Neuronal stem cell (in vitro differentiated cells): ENCODE results near the gene SYN1.

Source experiments
- DNase-seq: peaks from one replicate; pipeline ENCODE4 v3.0.0-alpha.2; 2013; ENCODE audit warnings: low spot score
- H2AFZ ChIP-seq: one replicate; pipeline ENCODE4 v1.6.1; 2013; ENCODE audit warnings: mild to moderate bottlenecking, low read length, inconsistent platforms
- H2AK5ac ChIP-seq: 2 replicates; pipeline ENCODE4 v1.6.1; 2013; ENCODE audit warnings: low read depth, mild to moderate bottlenecking, inconsistent platforms, low read length, moderate library complexity, mixed read lengths
- H2BK120ac ChIP-seq: 2 replicates; pipeline ENCODE4 v1.6.1; 2013; ENCODE audit warnings: low read depth, mild to moderate bottlenecking, inconsistent platforms, low read length, moderate library complexity, mixed read lengths
- H2BK12ac ChIP-seq: one replicate; pipeline ENCODE4 v1.6.1; 2013; ENCODE audit warnings: low read length, inconsistent platforms
- H2BK15ac ChIP-seq: 2 replicates; pipeline ENCODE4 v1.6.1; 2013; ENCODE audit warnings: mild to moderate bottlenecking, low read length, inconsistent platforms, mixed read lengths
- H2BK5ac ChIP-seq: one replicate; pipeline ENCODE4 v1.6.1; 2013; ENCODE audit warnings: inconsistent platforms, mild to moderate bottlenecking, low read length, moderate library complexity
- H3K14ac ChIP-seq: one replicate; pipeline ENCODE4 v1.6.1; 2013; ENCODE audit warnings: low read length, inconsistent platforms
- H3K18ac ChIP-seq: 2 replicates; pipeline ENCODE4 v1.6.1; 2013; ENCODE audit warnings: low read length, inconsistent platforms
- H3K23ac ChIP-seq: 2 replicates; pipeline ENCODE4 v1.6.1; 2013; ENCODE audit warnings: low read depth, mild to moderate bottlenecking, mixed read lengths, low read length, inconsistent platforms; ENCODE audit not compliant: poor library complexity
- H3K27ac ChIP-seq: replicated peaks from 3 replicates; pipeline ENCODE4 v1.5.1; 2013; ENCODE audit warnings: low read length, inconsistent platforms
- H3K27me3 ChIP-seq, 3 experiments: 2 replicates each; pipeline ENCODE4 v1.6.1; 2013; ENCODE audit warnings: low read length in 3 of 3, mild to moderate bottlenecking in 2 of 3, inconsistent platforms in 1 of 3, low read depth in 1 of 3, mixed read lengths in 1 of 3, moderate library complexity in 1 of 3; ENCODE audit not compliant: control insufficient read depth in 3 of 3, insufficient read depth in 3 of 3
- H3K36me3 ChIP-seq, 2 donors: replicated peaks in 1 of 2; 2 replicates each; pipeline ENCODE4 v1.6.1; 2013; ENCODE audit warnings: low read length in 2 of 2; ENCODE audit not compliant: control insufficient read depth in 2 of 2, insufficient read depth in 2 of 2
- H3K4ac ChIP-seq: 2 replicates; pipeline ENCODE4 v1.6.1; 2013; ENCODE audit warnings: inconsistent platforms, mild to moderate bottlenecking, low read length, moderate library complexity
- H3K4me1 ChIP-seq, 2 donors: 1 replicate in 1 of 2; 2 replicates in 1 of 2; pipeline ENCODE4 v1.6.1; 2013; ENCODE audit warnings: low read length in 2 of 2, low read depth in 1 of 2; ENCODE audit not compliant: control insufficient read depth in 2 of 2, insufficient read depth in 1 of 2
- H3K4me2 ChIP-seq: one replicate; pipeline ENCODE4 v1.6.1; 2013; ENCODE audit warnings: mild to moderate bottlenecking, low read length, inconsistent platforms; ENCODE audit not compliant: insufficient read depth, poor library complexity, severe bottlenecking
- H3K4me3 ChIP-seq, 2 donors: 2 replicates each; pipeline ENCODE4 v1.5.1; 2013; ENCODE audit warnings: low read length in 2 of 2, mild to moderate bottlenecking in 2 of 2, inconsistent platforms in 1 of 2, moderate library complexity in 1 of 2
- H3K79me1 ChIP-seq: one replicate; pipeline ENCODE4 v1.6.1; 2013; ENCODE audit warnings: low read depth, mild to moderate bottlenecking, inconsistent platforms, low read length, moderate library complexity
- H3K9ac ChIP-seq: one replicate; pipeline ENCODE4 v1.6.1; 2013; ENCODE audit warnings: mild to moderate bottlenecking, low read depth, low read length, inconsistent platforms; ENCODE audit not compliant: poor library complexity
- H3K9me3 ChIP-seq, 2 donors: replicated peaks in 1 of 2; 2 replicates each; pipeline versions ENCODE3 to v1.6.1; 2013; ENCODE audit warnings: low read length in 2 of 2, mild to moderate bottlenecking in 2 of 2, inconsistent platforms in 1 of 2, low read depth in 1 of 2, mixed read lengths in 1 of 2, moderate library complexity in 1 of 2; ENCODE audit not compliant: control insufficient read depth in 2 of 2, insufficient read depth in 1 of 2
- H4K8ac ChIP-seq: one replicate; pipeline ENCODE4 v1.6.1; 2013; ENCODE audit warnings: low read depth, mild to moderate bottlenecking, inconsistent platforms, low read length, moderate library complexity
- H4K91ac ChIP-seq: one replicate; pipeline ENCODE4 v1.6.1; 2013; ENCODE audit warnings: low read length, low read depth, mild to moderate bottlenecking, inconsistent platforms; ENCODE audit not compliant: poor library complexity
- WGBS, 2 donors: extraction: QIAGEN DNeasy Blood & Tissue Kit; methylation state at CpG; one replicate each; pipeline ENCODE4 v1.1.7; 2013; ENCODE audit warnings: missing lambda C conversion rate in 2 of 2, mixed read lengths in 1 of 2; ENCODE audit not compliant: insufficient read length in 2 of 2, insufficient replicate concordance in 1 of 2; ENCODE audit errors: extremely low coverage in 2 of 2; 5-methylcytosine and 5-hydroxymethylcytosine counted together

SYN1 gene

DNA sequence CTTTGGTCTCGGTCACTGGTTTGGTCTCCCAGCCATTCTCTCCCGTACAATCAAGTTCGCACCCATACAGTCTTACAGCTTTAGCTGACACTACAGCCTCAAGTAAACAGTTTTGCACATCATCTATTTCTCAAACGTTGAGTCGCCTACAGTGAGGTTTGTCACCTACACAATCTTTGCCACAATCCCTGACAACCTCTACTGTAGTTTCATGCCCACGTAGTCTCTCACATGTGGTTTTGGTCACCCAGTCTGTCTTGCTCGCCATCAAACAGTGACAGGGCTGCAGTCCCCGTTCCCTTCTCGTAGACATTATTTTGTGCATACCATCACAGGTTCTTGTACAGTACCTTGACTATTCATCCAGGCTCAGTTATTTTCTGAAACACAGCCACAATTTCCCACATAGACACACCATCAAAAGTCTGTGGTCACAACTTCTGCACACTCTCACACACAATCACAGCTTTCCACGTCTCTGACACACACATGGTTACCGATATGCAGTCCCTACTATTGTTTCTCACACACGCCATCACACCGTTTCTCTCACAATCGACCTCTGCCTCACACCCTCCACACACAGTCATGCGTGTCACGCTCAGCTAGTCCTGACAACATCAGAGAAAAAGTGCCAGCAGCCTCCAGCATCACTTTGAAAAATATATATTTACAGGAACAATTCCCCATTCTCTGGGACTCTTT, 15.4 kb upstream of the SYN1 start:
- H3K9me3 ChIP-seq: peaks cover 0 to 3% of the 10 kb centered on the region in 2 donors
- no peak overlapping the region for H3K4ac ChIP-seq
- no peak overlapping the region for H2AK5ac ChIP-seq
- no peak overlapping the region for H3K14ac ChIP-seq
- H3K4me2 ChIP-seq: no peak overlapping the region
- no CpG with 5 or more reads among the region's 16 CpGs for WGBS, 2 donors
- peaks cover 0 to 5% of the 10 kb centered on the region in 2 donors for H3K4me1 ChIP-seq
- H2BK15ac ChIP-seq: no peak overlapping the region
- no peak overlapping the region for H2AFZ ChIP-seq
- no peaks in the 10 kb centered on the region for H3K79me1 ChIP-seq
- no peaks in the 10 kb centered on the region for H3K27me3 ChIP-seq
- H4K91ac ChIP-seq: no peak overlapping the region
- no peak overlapping the region for H3K18ac ChIP-seq
- no peak overlapping the region for H3K9ac ChIP-seq
- H2BK12ac ChIP-seq: no peak overlapping the region
- no peak overlapping the region for H2BK5ac ChIP-seq
- no peak overlapping the region for H3K23ac ChIP-seq
- no peak overlapping the region for H2BK120ac ChIP-seq
- H4K8ac ChIP-seq: no peak overlapping the region
- no peak for DNase-seq
- H3K27ac ChIP-seq: no peak overlapping the region
- H3K4me3 ChIP-seq: no peak overlapping the region
- peaks cover 9 to 49% of the 10 kb centered on the region in 2 donors for H3K36me3 ChIP-seq

DNA sequence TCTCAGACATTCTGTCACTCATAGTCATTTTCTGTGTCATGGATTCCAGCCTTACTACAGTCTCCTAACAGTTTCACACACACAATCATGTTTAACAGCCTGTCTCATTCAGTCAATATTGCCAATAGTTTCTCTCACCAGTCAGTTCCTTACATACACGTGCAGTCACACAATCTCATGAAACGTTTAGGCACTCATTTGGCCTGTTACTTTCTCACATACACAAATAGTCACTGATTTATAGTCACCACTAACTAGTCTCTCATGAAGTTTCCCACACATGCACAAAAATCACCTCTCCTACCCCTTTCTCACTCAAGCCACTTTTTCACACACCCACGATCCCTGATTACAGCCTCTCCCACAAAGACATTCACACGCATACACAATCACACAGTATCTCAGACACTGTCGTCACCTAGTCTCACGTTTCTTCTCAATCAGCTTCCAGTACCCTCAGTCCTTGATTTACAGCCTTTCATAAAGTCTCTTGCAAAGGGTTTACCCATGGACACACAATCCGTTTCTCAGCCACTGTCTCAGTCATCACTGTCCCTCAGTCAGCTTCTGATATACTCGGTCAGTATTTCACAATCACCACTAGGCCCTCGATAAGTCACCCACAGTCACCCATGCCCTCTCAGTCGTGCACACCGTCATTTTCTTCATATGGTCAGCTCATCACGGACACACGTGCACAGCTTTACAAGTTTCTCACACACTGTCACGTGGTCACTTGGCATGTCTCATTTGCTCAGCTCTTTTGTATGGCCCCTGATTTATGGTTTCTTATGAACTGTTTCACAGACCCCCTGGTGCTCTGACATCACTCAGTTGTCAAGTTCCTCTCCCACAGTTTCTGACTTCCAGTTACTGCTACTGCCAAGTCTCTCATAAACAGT, 14.3 kb upstream of the SYN1 start:
- DNase-seq: no peak
- Histone ChIP-seq H3K4ac (no peak overlapping the region), H3K4me3 (no peak overlapping the region), H3K4me2 (no peak overlapping the region), H2AK5ac (no peak overlapping the region), H3K18ac (no peak overlapping the region), H3K9me3 (no peaks in the 10 kb centered on the region), H3K4me1 (peaks cover 0 to 5% of the 10 kb centered on the region in 2 donors), H3K23ac (no peak overlapping the region), H4K91ac (no peak overlapping the region), H2BK15ac (no peak overlapping the region), H4K8ac (no peak overlapping the region), H2BK5ac (no peak overlapping the region), H3K27ac (no peak overlapping the region), H2AFZ (no peak overlapping the region), H2BK120ac (no peak overlapping the region), H3K27me3 (no peaks in the 10 kb centered on the region), H3K14ac (no peak overlapping the region), H3K9ac (no peak overlapping the region), H3K36me3 (peaks cover 9 to 38% of the 10 kb centered on the region in 2 donors), H3K79me1 (no peaks in the 10 kb centered on the region), H2BK12ac (no peak overlapping the region)
- WGBS, 2 donors: no CpG with 5 or more reads among the region's 14 CpGs

DNA sequence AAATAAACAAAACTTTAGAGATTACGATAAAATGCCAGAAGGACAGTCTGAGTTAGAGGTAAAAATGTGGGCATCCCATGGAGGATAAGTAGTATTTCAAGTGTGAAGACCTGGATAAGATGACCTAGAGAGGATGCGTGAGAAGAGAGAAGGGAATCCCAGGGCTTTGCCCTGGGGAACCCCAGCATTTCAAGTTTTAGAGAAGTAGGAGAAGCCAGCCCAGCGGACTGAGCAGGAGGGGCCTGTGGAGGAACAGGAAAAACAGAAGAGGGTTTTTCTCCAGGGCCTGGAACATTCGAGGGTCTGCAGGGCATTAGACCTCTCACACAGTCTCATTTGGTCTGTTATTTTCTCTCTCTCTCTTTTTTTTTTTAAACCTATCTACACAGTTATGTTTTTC, 13.0 kb upstream of the SYN1 start:
- no CpG with 5 or more reads among the region's 4 CpGs for whole genome bisulfite sequencing, 2 donors
- Histone ChIP-seq H2BK120ac (no peak overlapping the region), H4K91ac (no peak overlapping the region), H3K23ac (no peak overlapping the region), H3K4me1 (peaks cover 0 to 5% of the 10 kb centered on the region in 2 donors), H2AK5ac (no peak overlapping the region), H3K27me3 (no peaks in the 10 kb centered on the region), H4K8ac (no peak overlapping the region), H3K4me3 (no peak overlapping the region), H3K4ac (no peak overlapping the region), H3K36me3 (peaks cover 6 to 27% of the 10 kb centered on the region in 2 donors), H2BK12ac (no peak overlapping the region), H3K14ac (no peak overlapping the region), H3K4me2 (no peak overlapping the region), H3K27ac (no peak overlapping the region), H2BK5ac (no peak overlapping the region), H2BK15ac (no peak overlapping the region), H3K79me1 (no peaks in the 10 kb centered on the region), H3K18ac (no peak overlapping the region), H2AFZ (no peak overlapping the region), H3K9me3 (no peaks in the 10 kb centered on the region), H3K9ac (no peak overlapping the region)
- DNase-seq: no peak

DNA sequence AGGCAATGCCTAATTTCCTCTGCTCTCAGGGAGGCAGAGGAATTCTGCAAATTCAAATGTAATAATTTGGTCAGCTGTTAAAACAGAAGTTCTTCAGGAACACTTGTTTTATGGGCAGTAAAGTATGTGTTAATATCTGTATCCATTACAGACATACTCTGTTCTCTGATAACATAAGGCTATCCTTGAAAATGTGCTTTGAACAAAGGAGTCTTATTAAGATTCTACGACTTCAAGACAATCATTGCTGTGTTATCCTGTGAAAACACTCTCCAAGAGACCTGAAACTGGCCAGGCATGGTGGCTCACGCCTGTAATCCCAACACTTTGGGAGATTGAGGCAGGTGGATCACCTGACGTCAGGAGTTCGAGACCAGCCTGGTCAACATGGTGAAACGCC, 12.0 kb upstream of the SYN1 start:
- H2AK5ac ChIP-seq: no peak overlapping the region
- peaks cover 6 to 18% of the 10 kb centered on the region in 2 donors for H3K36me3 ChIP-seq
- H2BK15ac ChIP-seq: no peak overlapping the region

More for the DNA sequence above, 12.0 kb upstream of the SYN1 start:
- no peaks in the 10 kb centered on the region for H3K9me3 ChIP-seq
- H2BK12ac ChIP-seq: no peak overlapping the region
- no peak overlapping the region for H3K18ac ChIP-seq
- H2AFZ ChIP-seq: no peak overlapping the region
- no peak overlapping the region for H4K8ac ChIP-seq
- no peak overlapping the region for H3K4me3 ChIP-seq
- WGBS, 2 donors: no CpG with 5 or more reads among the region's 5 CpGs
- no peak overlapping the region for H3K27ac ChIP-seq
- no peak overlapping the region for H2BK5ac ChIP-seq
- H3K27me3 ChIP-seq: no peaks in the 10 kb centered on the region
- H3K4ac ChIP-seq: no peak overlapping the region
- DNase-seq: no peak
- no peak overlapping the region for H3K4me2 ChIP-seq
- no peak overlapping the region for H3K9ac ChIP-seq
- no peak overlapping the region for H3K14ac ChIP-seq
- H4K91ac ChIP-seq: no peak overlapping the region
- no peak overlapping the region for H3K23ac ChIP-seq
- peaks cover 0 to 2% of the 10 kb centered on the region in 2 donors for H3K4me1 ChIP-seq
- H2BK120ac ChIP-seq: no peak overlapping the region
- H3K79me1 ChIP-seq: no peaks in the 10 kb centered on the region
